GM20000 (cell line): Measurements from ENCODE around the gene NCOR1.
A peak's percentile ranks its signal among the peaks of the same experiment; 100 is the strongest.

ENCODE experiments used
- DNase-seq: peaks from one replicate; pipeline ENCODE4 v3.0.0; 2012; ENCODE audit warnings: low spot score
- CTCF ChIP-seq: IDR thresholded peaks from 2 replicates; pipeline ENCODE4 v1.5.1; 2012; ENCODE audit warnings: mild to moderate bottlenecking, control low read depth; ENCODE audit errors: extremely low read depth, missing control alignments

NCOR1 gene

GRCh38 chr17:16036261-16036660 lies 179.1 kb downstream of the NCOR1 start:
- no peak for DNase-seq
- no peak for TF ChIP-seq CTCF

- no peak for TF ChIP-seq CTCF
- DNase-seq: no peak
Measured at GRCh38 chr17:16033729-16034349, 181.5 kb downstream of the NCOR1 start.

GRCh38 chr17:16027708-16028584 lies 187.4 kb downstream of the NCOR1 start:
- DNase-seq: peak; percentile 44
- TF ChIP-seq CTCF: no peak

- DNase-seq: no peak
- no peak for TF ChIP-seq CTCF
Measured at GRCh38 chr17:16026895-16027294, 188.4 kb downstream of the NCOR1 start.

- TF ChIP-seq CTCF: no peak
- no peak for DNase-seq
Measured at GRCh38 chr17:16025202-16025601, 190.1 kb downstream of the NCOR1 start.

- DNase-seq: no peak
- no peak for TF ChIP-seq CTCF
Measured at GRCh38 chr17:16023881-16024280, 191.5 kb downstream of the NCOR1 start.

- no peak for DNase-seq
- no peak for TF ChIP-seq CTCF
Measured at GRCh38 chr17:16019347-16019746, 196.0 kb downstream of the NCOR1 start.
